ENCODE results near the gene CENATAC.
"Not testable (repeated sequence)": the region's sequence is repeated elsewhere in the genome, so short reads cannot be mapped to it uniquely, and the experiment has no call there.

Gene CENATAC

DNA sequence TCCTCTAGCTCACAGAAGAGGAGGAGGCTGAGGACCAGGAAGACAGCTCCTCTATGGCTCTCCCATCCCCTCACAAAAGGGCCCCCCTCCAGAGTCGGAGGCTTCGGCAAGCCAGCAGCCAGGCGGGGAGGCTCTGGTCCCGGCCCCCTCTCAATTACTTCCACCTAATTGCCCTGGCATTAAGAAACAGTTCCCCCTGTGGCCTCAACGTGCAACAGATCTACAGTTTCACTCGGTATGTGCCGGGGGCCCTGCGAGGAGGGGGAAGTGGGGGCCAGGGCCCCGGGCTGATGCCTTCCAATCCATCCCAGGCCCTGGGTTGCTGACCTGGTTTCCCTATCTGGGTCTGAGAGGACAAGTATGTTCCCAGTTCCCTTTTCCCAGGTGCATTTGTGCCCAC, 18.5 kb upstream of the CENATAC start:
- no peak for DNase-seq (ENCODE audit: extremely low read depth, low read depth)
- TF ChIP-seq, protein P1, sequence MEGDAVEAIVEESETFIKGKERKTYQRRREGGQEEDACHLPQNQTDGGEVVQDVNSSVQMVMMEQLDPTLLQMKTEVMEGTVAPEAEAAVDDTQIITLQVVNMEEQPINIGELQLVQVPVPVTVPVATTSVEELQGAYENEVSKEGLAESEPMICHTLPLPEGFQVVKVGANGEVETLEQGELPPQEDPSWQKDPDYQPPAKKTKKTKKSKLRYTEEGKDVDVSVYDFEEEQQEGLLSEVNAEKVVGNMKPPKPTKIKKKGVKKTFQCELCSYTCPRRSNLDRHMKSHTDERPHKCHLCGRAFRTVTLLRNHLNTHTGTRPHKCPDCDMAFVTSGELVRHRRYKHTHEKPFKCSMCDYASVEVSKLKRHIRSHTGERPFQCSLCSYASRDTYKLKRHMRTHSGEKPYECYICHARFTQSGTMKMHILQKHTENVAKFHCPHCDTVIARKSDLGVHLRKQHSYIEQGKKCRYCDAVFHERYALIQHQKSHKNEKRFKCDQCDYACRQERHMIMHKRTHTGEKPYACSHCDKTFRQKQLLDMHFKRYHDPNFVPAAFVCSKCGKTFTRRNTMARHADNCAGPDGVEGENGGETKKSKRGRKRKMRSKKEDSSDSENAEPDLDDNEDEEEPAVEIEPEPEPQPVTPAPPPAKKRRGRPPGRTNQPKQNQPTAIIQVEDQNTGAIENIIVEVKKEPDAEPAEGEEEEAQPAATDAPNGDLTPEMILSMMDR (IDR thresholded peaks at IDR 0.05; ENCODE audit: low read depth, low read length), result no peak

DNA sequence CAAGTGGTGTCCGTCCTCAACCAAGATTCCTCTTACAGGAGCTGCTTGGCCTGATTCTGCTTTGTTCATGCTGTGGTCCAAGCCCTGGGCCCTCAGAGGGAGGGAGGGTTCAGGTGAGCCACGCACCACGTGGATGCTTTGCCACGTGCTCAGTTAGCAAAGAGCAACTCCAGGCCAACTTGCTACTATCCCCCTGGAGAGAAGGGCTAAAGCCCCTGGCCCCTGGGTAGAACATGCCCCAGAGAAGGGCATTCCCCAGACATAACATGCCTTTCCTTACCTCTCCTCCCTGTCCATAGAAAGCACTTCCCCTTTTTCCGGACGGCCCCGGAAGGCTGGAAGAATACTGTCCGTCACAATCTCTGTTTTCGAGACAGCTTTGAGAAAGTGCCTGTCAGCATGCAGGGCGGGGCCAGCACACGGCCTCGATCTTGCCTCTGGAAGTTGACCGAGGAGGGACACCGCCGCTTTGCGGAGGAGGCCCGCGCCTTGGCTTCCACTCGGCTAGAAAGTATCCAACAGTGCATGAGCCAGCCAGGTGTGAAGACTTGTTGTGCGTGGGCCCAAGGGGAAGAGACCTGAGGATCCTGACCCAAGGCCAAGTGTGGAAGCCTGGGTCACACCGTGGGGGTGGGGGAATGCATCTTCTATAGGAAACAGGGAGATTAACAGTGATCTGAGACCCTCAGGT, 17.6 kb upstream of the CENATAC start:
- no peak for DNase-seq (ENCODE audit: extremely low read depth, low read depth)
- TF ChIP-seq, protein P1 (IDR thresholded peaks at IDR 0.05; ENCODE audit: low read depth, low read length), result no peak

DNA sequence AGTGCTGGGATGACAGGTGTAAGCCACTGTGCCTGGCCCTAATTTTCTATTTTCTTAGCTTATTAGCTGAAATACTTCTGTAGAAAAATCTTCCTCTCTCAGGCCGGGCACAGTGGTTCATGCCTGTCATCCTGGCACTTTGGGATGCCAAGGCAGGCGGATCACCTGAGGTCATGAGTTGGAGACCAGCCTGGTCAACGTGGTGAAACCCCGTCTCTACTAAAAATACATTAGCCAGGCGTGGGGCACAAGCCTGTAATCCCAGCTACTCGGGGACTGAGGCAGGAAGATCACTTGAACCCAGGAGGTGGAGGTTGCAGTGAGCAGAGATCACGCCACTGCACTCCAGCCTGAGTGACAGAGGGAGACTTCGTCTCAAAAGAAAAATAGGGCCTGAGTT, 13.6 kb upstream of the CENATAC start:
- not testable (repeated sequence) for DNase-seq (ENCODE audit: extremely low read depth, low read depth)

DNA sequence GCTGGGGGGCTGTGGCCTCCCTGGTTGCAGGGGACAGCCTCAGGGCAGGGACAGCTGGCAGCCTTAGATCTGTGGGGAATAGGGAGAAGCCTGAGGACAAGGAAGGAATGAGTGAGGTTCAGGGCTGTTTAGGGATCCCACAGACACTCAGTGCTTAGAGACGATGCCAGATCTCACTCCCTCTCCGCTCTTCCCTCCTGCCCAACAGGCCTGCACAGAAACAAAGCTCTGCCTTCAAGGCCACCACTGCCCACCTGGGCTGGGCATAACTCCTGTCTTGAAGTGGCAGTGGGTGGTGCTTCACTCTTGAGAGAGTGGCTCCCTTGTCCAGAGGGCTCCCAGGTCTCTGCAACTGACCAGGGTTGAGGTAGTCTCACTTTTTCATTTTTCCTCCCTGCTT, 13.1 kb upstream of the CENATAC start:
- TF ChIP-seq, protein P1 (IDR thresholded peaks at IDR 0.05; ENCODE audit: low read depth, low read length), result no peak
- no peak for DNase-seq (ENCODE audit: extremely low read depth, low read depth)

DNA sequence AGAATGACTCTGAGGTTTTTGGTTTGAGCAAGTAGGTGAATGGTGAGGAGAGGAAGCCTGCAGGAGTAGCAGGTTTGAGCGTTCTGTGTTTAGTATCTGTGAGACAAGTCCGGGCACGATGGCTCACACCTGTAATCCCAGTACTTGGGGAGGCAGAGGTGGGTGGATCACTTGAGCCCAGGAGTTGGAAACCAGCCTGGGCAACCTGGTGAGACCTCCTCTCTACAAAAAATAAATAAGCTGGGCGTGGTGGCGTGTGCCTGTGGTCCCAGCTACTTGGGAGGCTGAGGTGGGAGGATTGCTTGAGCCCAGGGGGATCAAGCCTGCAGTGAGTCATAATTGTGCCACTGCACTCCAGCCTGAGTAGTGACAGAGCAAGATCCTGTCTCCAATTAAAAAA, 9.7 kb upstream of the CENATAC start:
- DNase-seq (ENCODE audit: extremely low read depth, low read depth), result no peak
- TF ChIP-seq, protein P1 (IDR thresholded peaks at IDR 0.05; ENCODE audit: low read depth, low read length), result no peak

DNA sequence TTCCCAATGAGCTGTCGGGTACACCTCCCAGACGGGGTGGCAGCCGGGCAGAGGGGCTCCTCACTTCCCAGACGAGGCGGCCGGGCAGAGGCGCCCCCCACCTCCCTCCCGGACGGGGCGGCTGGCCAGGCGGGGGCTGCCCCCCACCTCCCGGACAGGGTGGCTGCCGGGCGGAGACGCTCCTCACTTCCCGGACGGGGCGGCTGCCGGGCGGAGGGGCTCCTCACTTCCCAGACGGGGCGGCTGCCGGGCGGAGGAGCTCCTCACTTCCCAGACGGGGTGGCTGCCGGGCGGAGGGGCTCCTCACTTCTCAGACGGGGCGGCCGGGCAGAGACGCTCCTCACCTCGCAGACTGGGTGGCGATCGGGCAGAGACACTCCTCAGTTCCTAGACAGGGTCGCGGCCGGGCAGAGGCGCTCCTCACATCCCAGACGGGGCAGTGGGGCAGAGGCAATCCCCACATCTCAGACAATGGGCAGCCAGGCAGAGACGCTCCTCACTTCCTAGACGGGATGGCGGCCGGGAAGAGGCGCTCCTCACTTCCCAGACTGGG, 6.4 kb upstream of the CENATAC start:
- not testable (repeated sequence) for DNase-seq (ENCODE audit: extremely low read depth, low read depth)

DNA sequence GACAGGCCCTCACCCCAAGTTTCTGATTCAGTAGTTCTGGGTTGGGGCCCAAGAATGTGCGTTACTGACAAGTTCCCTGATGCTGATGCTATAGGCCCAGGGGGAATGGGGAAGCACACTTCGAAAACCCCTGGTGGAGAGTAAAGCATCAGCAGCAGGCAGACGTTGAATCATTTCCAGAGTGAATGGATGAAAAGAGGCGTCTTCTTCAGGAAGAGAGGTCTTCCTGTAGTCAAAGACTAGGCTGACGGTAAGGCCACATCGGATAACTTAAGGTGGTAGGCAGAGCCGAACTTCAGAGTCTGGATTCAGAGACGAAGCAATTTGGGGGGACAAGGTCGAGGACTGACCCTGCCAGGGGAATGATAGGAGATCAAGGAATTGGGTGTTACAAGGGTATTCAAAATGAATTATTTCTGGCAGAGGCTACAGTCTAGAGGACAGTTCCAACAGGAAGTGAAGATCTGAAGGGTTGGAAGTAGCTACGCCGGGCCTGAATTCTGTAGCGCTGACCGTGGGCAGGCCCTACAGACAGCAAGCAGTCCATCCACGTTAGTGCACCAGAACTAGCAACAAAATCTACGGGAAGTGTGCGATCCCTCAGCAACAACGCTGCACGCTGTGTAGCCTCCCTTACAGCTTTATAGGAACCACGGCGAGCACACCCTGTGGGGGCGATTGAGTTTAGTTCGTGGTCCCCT, 862 bp upstream of the CENATAC start:
- no peak for DNase-seq (ENCODE audit: extremely low read depth, low read depth)
- TF ChIP-seq, protein P1 (IDR thresholded peaks at IDR 0.05; ENCODE audit: low read depth, low read length), result peak; percentile 3

DNA sequence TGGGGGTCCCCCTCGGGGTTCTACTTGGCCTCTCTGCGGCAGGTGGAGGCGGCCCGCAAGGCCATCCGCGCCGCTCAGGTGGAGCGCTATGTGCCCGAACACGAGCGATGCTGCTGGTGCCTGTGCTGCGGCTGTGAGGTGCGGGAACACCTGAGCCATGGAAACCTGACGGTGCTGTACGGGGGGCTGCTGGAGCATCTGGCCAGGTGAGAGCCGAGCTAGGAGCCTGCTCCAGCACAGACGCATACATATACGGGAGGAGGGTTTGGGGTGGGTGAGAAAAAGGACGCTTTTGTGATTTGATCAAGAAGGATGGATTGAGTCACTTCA, 415 bp downstream of the CENATAC start:
- TF ChIP-seq, protein P1 (IDR thresholded peaks at IDR 0.05; ENCODE audit: low read depth, low read length), result no peak
- DNase-seq (ENCODE audit: extremely low read depth, low read depth), result no peak

Data from AG09319 (cell line).